NCI-H510A (cell line): ENCODE data around the gene MAD2L1BP.

Source experiments
- DNase-seq: peaks from one replicate; lab custom pipeline; 2025; lab: John Stamatoyannopoulos, UW

MAD2L1BP gene

DNA sequence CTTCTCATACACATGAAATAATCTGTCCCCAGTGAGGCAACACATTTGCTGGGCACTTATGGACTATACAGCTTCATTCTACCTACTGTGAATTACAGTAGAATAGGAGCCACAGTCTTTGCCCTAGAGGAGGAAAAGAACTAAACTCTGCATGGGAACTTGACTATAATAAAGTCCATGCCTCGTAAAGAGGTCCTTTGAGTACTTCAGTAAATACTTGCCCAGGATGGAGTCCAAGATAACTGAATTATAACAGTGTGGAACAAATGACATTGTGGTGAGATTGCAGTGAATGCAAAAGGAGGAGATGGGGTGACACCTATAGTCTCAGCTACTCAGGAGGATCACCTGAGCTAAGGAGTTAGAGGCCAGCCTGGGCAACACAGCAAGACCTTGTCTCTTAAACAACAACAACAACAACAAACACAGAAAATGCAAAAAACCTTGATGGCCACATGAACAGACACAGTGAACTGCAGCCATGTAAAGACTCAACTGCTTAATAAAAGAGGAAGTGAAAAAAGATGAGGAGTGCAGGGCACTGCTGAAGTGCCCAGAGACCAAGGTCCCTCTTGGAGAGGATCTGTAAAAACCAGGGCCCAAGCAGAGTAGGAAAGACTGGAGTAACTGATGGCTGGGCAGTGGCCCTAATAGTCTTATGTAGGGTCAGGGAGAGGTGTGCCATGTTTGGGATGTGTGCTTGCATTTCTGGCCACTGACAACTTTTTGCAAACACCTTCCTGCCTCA is 48.2 kb downstream of the MAD2L1BP start:
- DNase-seq = no peak

DNA sequence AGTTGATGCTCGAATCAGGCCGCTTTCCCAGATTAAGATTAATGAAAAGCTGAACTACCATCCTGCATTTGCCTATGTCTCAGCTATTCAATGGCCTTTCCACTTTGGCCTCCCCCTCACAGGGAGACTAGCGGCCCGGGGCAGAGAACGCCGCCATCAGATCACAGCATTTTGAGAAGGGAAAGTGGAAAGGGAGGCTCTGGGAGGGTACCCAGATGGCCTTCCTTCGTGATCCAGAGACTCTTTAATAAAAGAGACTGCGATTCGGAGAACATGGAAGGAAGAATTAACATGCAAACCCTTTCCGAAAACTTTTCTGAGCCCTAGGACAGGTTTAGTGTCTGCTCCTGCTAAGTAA is 51.4 kb downstream of the MAD2L1BP start:
- no peak for DNase-seq

DNA sequence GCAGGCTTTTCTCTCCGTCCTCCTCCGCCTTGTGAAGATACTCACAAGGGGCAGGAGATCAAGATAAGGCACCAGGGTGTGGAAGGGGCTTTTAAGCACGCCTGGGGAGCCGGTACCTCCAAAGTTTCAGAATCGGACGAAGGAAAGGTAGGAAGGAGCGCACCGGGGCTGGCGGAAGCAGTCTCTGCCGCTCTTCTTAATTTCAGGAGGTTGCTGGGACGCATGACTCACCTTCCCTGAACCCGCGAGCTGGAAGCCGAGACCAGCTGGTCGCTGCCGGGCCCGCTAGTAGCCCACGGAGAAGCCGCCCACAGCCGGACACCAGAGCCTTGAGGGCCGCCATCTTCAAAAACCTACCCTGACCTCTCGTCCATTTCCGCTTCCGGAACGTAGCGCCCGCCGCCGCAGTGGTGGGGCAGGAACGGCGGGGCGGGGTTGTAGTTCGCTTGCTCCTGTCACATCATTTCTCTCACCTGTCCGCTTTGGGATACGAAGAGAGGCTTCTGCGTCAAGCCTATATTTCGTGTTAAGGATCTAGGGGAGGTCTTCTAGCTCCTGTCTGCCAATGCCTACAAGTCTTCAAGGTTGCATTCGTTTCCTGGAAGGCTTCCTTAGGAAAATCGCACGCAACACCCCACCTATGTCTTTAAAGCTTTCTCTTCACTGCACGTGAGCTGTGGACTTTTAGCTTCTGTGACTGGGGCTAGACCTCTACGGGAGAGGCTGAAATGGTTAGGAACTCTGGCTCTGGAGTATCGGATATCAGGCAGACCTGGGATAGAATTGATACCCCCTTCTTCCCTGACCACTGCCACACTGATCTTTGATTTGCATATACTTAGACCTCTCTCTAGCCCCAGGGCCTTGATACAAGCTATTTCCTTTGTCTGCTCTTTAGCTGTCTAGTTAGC is 52.1 kb downstream of the MAD2L1BP start, which contains the start of gene MRPS18A:
MRPS18A (minus strand) TSS at position 355 of the 911 bp plus-strand sequence; CDS start at position 343, 12 bp downstream.
- DNase-seq = peak; percentile 79

DNA sequence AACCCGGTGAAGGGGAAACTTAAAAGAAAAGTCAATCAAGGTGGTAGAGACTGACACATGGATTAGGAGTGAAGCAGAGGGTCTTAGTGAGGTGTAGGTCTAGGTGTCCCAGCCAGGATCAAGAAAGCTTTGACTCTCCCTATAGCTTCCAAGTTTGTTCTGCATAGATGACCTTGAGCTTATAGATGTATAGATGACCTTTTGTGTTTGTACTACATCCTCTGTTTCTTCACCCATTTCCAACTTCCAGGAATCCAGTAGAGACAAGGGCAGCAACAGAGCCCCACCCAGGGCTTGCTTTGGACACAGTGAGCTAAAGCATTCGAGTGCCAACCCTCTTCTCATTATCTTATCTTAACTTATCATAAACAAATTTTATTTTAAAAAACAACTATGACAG is 53.8 kb downstream of the MAD2L1BP start:
- no peak for DNase-seq
